HEK293 (cell line): Measurements from ENCODE around the gene SAMD11.

Experiments
- CTCF ChIA-PET: fragments of 350-600 bp; formaldehyde crosslinking; extraction: SDS; loops from one replicate; lab custom pipeline; 2021; ENCODE audit warnings: antibody characterized with exemption; lab: Yijun Ruan, JAX
- POLR2A ChIA-PET: fragments of 300-600 bp; formaldehyde crosslinking; extraction: SDS; loops from one replicate; lab custom pipeline; 2020; ENCODE audit warnings: antibody characterized with exemption, inconsistent platforms; lab: Yijun Ruan, JAX
- H3K27ac ChIP-seq: fragments of 200-500 bp; sonication (Bioruptor generic); 2 replicates; pipeline ENCODE4 v1.5.1; 2014; ENCODE audit warnings: low read depth, low read length, control low read depth, inconsistent platforms; ENCODE audit errors: extremely low read depth
- H3K36me3 ChIP-seq, 2 experiments: fragments of 200-500 bp in 1 of 2; sonication (Bioruptor generic) in 1 of 2; 1 replicate in 1 of 2; 2 replicates in 1 of 2; pipeline ENCODE4 v1.5.1; 2014 to 2017; ENCODE audit warnings: inconsistent platforms in 2 of 2, low read length in 2 of 2; ENCODE audit not compliant: control insufficient read depth in 2 of 2, insufficient read depth in 1 of 2
- H3K4me1 ChIP-seq: fragments of 200-500 bp; sonication (Bioruptor generic); 2 replicates; pipeline ENCODE4 v1.5.1; 2014; ENCODE audit warnings: mild to moderate bottlenecking, low read length, inconsistent platforms; ENCODE audit not compliant: control insufficient read depth, insufficient read depth
- H3K4me3 ChIP-seq: 2 replicates; pipeline ENCODE4 v1.5.1; 2011; ENCODE audit warnings: low read depth, mild to moderate bottlenecking, control low read depth, low read length, moderate library complexity
- H3K9me3 ChIP-seq: fragments of 200-500 bp; sonication (Bioruptor generic); 2 replicates; pipeline ENCODE4 v1.5.1; 2014; ENCODE audit warnings: low read depth, low read length, inconsistent platforms; ENCODE audit not compliant: control insufficient read depth, insufficient read depth
- BCL11A ChIP-seq: fragments of 450-650 bp; formaldehyde crosslinking; IDR thresholded peaks from 2 replicates; pipeline ENCODE4 v1.5.1; 2016; ENCODE audit warnings: low read depth, missing biosample characterization, missing genetic modification characterization
- HIC1 ChIP-seq: fragments of 450-650 bp; formaldehyde crosslinking; IDR thresholded peaks from 2 replicates; pipeline ENCODE4 v1.5.1; 2016; ENCODE audit warnings: missing biosample characterization, missing genetic modification characterization
- HOXC10 ChIP-seq: sonication (generic); formaldehyde crosslinking; IDR thresholded peaks from 2 replicates; pipeline ENCODE4 v1.8.1; 2023; ENCODE audit warnings: mild to moderate bottlenecking, missing genetic modification reagents
- OVOL3 ChIP-seq: fragments of 450-650 bp; formaldehyde crosslinking; IDR thresholded peaks from 2 replicates; pipeline ENCODE4 v1.5.1; 2016; ENCODE audit warnings: missing biosample characterization, missing genetic modification characterization
- PBX3 ChIP-seq: sonication (generic); formaldehyde crosslinking; IDR thresholded peaks from 2 replicates; pipeline ENCODE4 v1.8.1; 2022; ENCODE audit warnings: mild to moderate bottlenecking, moderate library complexity, missing genetic modification reagents
- SALL2 ChIP-seq: fragments of 450-650 bp; formaldehyde crosslinking; IDR thresholded peaks from 2 replicates; pipeline ENCODE4 v1.5.0; 2017; ENCODE audit warnings: missing biosample characterization, mild to moderate bottlenecking, missing genetic modification characterization, borderline replicate concordance
- TSHZ1 ChIP-seq: fragments of 450-650 bp; formaldehyde crosslinking; IDR thresholded peaks from 2 replicates; pipeline ENCODE4 v1.5.1; 2016; ENCODE audit warnings: missing biosample characterization, missing genetic modification characterization, borderline replicate concordance
- WT1 ChIP-seq: fragments of 450-650 bp; formaldehyde crosslinking; IDR thresholded peaks from 2 replicates; pipeline ENCODE4 v1.5.1; 2016; ENCODE audit warnings: missing biosample characterization, missing genetic modification characterization
- ZBTB7A ChIP-seq: fragments of 450-650 bp; formaldehyde crosslinking; IDR thresholded peaks from 2 replicates; pipeline ENCODE4 v1.5.1; 2016; ENCODE audit warnings: low read depth, missing biosample characterization, missing genetic modification characterization
- ZBTB8A ChIP-seq: fragments of 450-650 bp; formaldehyde crosslinking; IDR thresholded peaks from 2 replicates; pipeline ENCODE4 v1.5.1; 2016; ENCODE audit warnings: missing biosample characterization, missing genetic modification characterization
- ZFP41 ChIP-seq: fragments of 450-650 bp; formaldehyde crosslinking; IDR thresholded peaks from 2 replicates; pipeline ENCODE4 v1.5.1; 2016; ENCODE audit warnings: missing biosample characterization, missing genetic modification characterization, borderline replicate concordance
- ZIC2 ChIP-seq: fragments of 450-650 bp; formaldehyde crosslinking; IDR thresholded peaks from 2 replicates; pipeline ENCODE4 v1.5.1; 2016; ENCODE audit warnings: missing biosample characterization, missing genetic modification characterization
- ZNF148 ChIP-seq: fragments of 450-650 bp; formaldehyde crosslinking; IDR thresholded peaks from 2 replicates; pipeline ENCODE4 v1.5.0; 2017; ENCODE audit warnings: missing biosample characterization, missing genetic modification characterization, borderline replicate concordance
- ZNF2 ChIP-seq: fragments of 450-650 bp; formaldehyde crosslinking; IDR thresholded peaks from 2 replicates; pipeline ENCODE4 v1.5.1; 2016; ENCODE audit warnings: missing biosample characterization, missing genetic modification characterization
- ZNF366 ChIP-seq: fragments of 450-650 bp; formaldehyde crosslinking; conservative IDR thresholded peaks from 2 replicates; pipeline ENCODE4 v1.5.1; 2016; ENCODE audit warnings: missing biosample characterization, missing genetic modification characterization
- ZNF391 ChIP-seq: fragments of 450-650 bp; formaldehyde crosslinking; IDR thresholded peaks from 2 replicates; pipeline ENCODE4 v1.5.1; 2016; ENCODE audit warnings: low read depth, missing biosample characterization, missing genetic modification characterization, borderline replicate concordance
- ZNF433 ChIP-seq: fragments of 450-650 bp; formaldehyde crosslinking; IDR thresholded peaks from 2 replicates; pipeline ENCODE4 v1.5.1; 2016; ENCODE audit warnings: missing biosample characterization, missing genetic modification characterization, low read depth
- ZNF561 ChIP-seq: fragments of 450-650 bp; IDR thresholded peaks from 2 replicates; pipeline ENCODE4 v1.5.1; 2018; ENCODE audit warnings: missing biosample characterization, missing genetic modification characterization, borderline replicate concordance
- ZNF600 ChIP-seq: fragments of 450-650 bp; formaldehyde crosslinking; IDR thresholded peaks from 2 replicates; pipeline ENCODE4 v1.5.1; 2016; ENCODE audit warnings: missing biosample characterization, missing genetic modification characterization
- ZNF677 ChIP-seq: fragments of 450-650 bp; IDR thresholded peaks from 2 replicates; pipeline ENCODE4 v1.5.0; 2018; ENCODE audit warnings: missing biosample characterization, mild to moderate bottlenecking, missing genetic modification characterization, moderate library complexity
- TF ChIP-seq, protein P1 (sequence below): fragments of 450-650 bp; formaldehyde crosslinking; IDR thresholded peaks from 2 replicates; pipeline ENCODE4 v1.5.1; 2017; ENCODE audit warnings: missing biosample characterization, missing genetic modification characterization

The SAMD11 gene

DNA sequence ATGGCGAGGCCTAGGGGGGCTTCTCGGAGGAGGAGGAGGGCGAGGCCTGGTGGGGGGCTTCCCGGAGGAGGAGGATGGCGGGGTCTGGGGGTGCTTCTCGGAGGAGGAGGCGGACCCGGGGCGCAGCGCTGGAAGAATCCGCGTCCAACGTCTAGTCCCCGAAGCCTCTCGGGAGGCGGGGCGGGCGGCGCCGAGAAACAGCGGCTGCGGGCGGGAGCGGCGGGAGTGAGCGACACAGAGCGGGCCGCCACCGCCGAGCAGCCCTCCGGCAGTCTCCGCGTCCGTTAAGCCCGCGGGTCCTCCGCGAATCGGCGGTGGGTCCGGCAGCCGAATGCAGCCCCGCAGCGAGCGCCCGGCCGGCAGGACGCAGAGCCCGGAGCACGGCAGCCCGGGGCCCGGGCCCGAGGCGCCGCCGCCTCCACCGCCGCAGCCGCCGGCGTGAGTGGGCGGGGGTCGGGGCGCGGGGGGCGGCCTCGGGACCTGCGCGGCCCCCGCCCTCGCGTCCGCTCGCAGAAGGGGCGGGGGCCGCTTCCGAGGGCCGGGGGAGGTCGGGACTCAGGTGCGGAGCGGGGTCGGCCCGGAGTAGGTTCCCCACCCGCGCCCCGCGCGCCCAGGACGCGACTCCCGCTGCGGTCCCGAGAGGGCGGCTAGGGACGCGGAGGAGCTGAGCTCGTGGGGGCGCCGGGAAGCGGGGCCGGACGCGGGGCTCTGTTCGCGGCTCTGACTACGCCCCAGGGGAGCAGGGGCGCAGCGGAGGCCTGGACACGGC is 36.8 kb downstream of the SAMD11 start, which contains the start of gene KLHL17 (continued):
- TF ChIP-seq PBX3, result no peak
- TF ChIP-seq ZNF561 (tag by site-specific recombination), result peak; percentile 44; the same call in 1 of the 2 replicates
- TF ChIP-seq OVOL3 (tag by site-specific recombination), result no peak
- TF ChIP-seq, all 188 proteins: peak for 31

GRCh38 chr1:961132-961669 is 37.5 kb downstream of the SAMD11 start:
- POLR2A ChIA-PET, result interaction anchor here (1.5 kb wide), 1 partner anchor 36 kb away, joined by 5 read pairs; no protein-coding TSS in a partner anchor
- Histone ChIP-seq H3K9me3 (no peaks in the 10 kb centered on the region), H3K4me3 (peak overlapping the region; percentile 57), H3K36me3 (peaks cover 3 to 53% of the 10 kb centered on the region in 2 experiments; a peak in 2 of 3 replicates), H3K27ac (peak overlapping the region; percentile 64; the same call in 1 of the 2 replicates), H3K4me1 (peaks cover under 1% of the 10 kb centered on the region; the same call in 1 of the 2 replicates)
- CTCF ChIA-PET, result interaction anchor here (0.8 to 1.3 kb wide), 2 partner anchors 55 to 104 kb away, joined by 5 to 6 read pairs; no protein-coding TSS in a partner anchor
- TF ChIP-seq TSHZ1 (no peak), ZNF148 (no peak), ZNF366 (tag by site-specific recombination) (no peak), ZNF600 (peak; percentile 81), ZNF2 (peak; percentile 52; the same call in 1 of the 2 replicates), ZFP41 (tag by site-specific recombination) (no peak), ZNF391 (tag by site-specific recombination) (no peak), ZBTB7A (tag by site-specific recombination) (0 out of 2 replicates have a peak, but pooled peaks have one; percentile 48), ZNF433 (no peak), ZNF677 (tag by site-specific recombination) (no peak), BCL11A (no peak), WT1 (tag by site-specific recombination) (no peak), HOXC10 (CRISPR knock-in tag) (no peak), SALL2 (tag by site-specific recombination) (no peak), HIC1 (peak; percentile 87), ZIC2 (tag by site-specific recombination) (peak; percentile 59), PBX3 (no peak), ZBTB8A (tag by site-specific recombination) (peak; percentile 52; the same call in 1 of the 2 replicates)
- TF ChIP-seq, protein P1, sequence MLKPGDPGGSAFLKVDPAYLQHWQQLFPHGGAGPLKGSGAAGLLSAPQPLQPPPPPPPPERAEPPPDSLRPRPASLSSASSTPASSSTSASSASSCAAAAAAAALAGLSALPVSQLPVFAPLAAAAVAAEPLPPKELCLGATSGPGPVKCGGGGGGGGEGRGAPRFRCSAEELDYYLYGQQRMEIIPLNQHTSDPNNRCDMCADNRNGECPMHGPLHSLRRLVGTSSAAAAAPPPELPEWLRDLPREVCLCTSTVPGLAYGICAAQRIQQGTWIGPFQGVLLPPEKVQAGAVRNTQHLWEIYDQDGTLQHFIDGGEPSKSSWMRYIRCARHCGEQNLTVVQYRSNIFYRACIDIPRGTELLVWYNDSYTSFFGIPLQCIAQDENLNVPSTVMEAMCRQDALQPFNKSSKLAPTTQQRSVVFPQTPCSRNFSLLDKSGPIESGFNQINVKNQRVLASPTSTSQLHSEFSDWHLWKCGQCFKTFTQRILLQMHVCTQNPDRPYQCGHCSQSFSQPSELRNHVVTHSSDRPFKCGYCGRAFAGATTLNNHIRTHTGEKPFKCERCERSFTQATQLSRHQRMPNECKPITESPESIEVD (tag by site-specific recombination), result no peak
